Measurements from ENCODE around the gene DHX58. TPM values are rescaled to one million over a fixed set of nuclear protein-coding genes. Genes with fewer than 3 reads are reported as not detected.

The DHX58 gene
- total RNA-seq, 4 donors from 2014 or later, result 3.9 to 10.4 (median 8.9) TPM

- Histone ChIP-seq H3K4me3 (no peak overlapping the region), H3K9me3 (no peaks in the 10 kb centered on the region), H3K4me1 (peaks cover 0 to 5% (median 0%) of the 10 kb centered on the region in 3 donors), H3K27ac (no peak overlapping the region), H3K36me3 (no peaks in the 10 kb centered on the region), H3K27me3 (peaks cover 0 to 40% (median 0%) of the 10 kb centered on the region in 4 donors)
- WGBS, 2 donors, result no CpG with 5 or more reads among the region's 7 CpGs
- TF ChIP-seq POLR2A (IDR thresholded peaks at IDR 0.05), result no peak
- TF ChIP-seq CTCF (IDR thresholded peaks at IDR 0.05), result no peak
- no peak for DNase-seq
- intact Hi-C loops (cut with DNase I), result no loop called here
These were observed 54.5 kb downstream of the DHX58 start for GRCh38 chr17:42058063-42058462.

GRCh38 chr17:42056635-42057034 is 55.9 kb downstream of the DHX58 start:
- Histone ChIP-seq H3K9me3 (no peaks in the 10 kb centered on the region), H3K4me1 (peaks cover 0 to 5% (median 0%) of the 10 kb centered on the region in 3 donors), H3K27me3 (peaks cover 0 to 53% (median 0%) of the 10 kb centered on the region in 4 donors), H3K27ac (no peak overlapping the region), H3K36me3 (no peaks in the 10 kb centered on the region), H3K4me3 (no peak overlapping the region)
- WGBS, 2 donors, result 49 to 58% methylated on average over 3 of the region's 3 CpGs
- intact Hi-C loops (cut with DNase I), result no loop called here
- TF ChIP-seq POLR2A (IDR thresholded peaks at IDR 0.05), result no peak
- DNase-seq, result no peak

DNA sequence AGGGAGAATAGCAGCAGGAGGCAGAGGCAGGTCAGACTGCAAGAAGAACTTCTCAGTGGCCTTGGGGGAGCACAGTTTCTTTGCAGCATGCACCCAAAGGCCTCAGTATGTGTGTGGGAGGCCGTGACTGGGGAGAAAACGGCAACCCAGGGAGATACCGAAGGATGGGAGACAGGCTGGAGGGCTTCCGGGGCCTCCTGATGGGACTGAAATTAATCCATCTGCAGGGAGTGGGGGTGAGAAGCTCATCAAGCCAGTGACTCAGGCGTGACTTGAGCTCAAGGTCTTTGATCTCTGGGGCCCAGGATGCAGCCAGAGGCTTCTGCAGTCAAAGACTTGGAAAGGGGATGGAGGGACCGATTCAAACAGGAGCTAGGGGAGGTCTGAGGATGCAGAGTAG is 57.0 kb downstream of the DHX58 start:
- Histone ChIP-seq H3K4me3 (no peak overlapping the region), H3K36me3 (no peaks in the 10 kb centered on the region), H3K27me3 (peaks cover 0 to 56% (median 0%) of the 10 kb centered on the region in 4 donors), H3K4me1 (peaks cover 5 to 10% (median 7%) of the 10 kb centered on the region in 3 donors), H3K9me3 (no peaks in the 10 kb centered on the region), H3K27ac (no peak overlapping the region)
- no peak for TF ChIP-seq POLR2A (IDR thresholded peaks at IDR 0.05)
- TF ChIP-seq CTCF (IDR thresholded peaks at IDR 0.05), result no peak
- intact Hi-C loops (cut with DNase I), result no loop called here
- 43 to 82% methylated on average over 4 to 6 of the region's 6 CpGs for WGBS, 2 donors
- DNase-seq, result no peak

- Histone ChIP-seq H3K4me1 (peaks cover 5 to 11% (median 11%) of the 10 kb centered on the region in 3 donors), H3K27ac (no peak overlapping the region), H3K36me3 (no peaks in the 10 kb centered on the region), H3K9me3 (no peaks in the 10 kb centered on the region), H3K27me3 (peaks cover 0 to 56% (median 0%) of the 10 kb centered on the region in 4 donors), H3K4me3 (no peak overlapping the region)
- 29 to 48% methylated on average over 3 of the region's 3 CpGs for WGBS, 2 donors
- no peak for DNase-seq
- TF ChIP-seq CTCF (IDR thresholded peaks at IDR 0.05) (no peak), POLR2A (IDR thresholded peaks at IDR 0.05) (no peak)
- intact Hi-C loops (cut with DNase I), result no loop called here
These were observed 57.5 kb downstream of the DHX58 start for GRCh38 chr17:42055027-42055426.

DNA sequence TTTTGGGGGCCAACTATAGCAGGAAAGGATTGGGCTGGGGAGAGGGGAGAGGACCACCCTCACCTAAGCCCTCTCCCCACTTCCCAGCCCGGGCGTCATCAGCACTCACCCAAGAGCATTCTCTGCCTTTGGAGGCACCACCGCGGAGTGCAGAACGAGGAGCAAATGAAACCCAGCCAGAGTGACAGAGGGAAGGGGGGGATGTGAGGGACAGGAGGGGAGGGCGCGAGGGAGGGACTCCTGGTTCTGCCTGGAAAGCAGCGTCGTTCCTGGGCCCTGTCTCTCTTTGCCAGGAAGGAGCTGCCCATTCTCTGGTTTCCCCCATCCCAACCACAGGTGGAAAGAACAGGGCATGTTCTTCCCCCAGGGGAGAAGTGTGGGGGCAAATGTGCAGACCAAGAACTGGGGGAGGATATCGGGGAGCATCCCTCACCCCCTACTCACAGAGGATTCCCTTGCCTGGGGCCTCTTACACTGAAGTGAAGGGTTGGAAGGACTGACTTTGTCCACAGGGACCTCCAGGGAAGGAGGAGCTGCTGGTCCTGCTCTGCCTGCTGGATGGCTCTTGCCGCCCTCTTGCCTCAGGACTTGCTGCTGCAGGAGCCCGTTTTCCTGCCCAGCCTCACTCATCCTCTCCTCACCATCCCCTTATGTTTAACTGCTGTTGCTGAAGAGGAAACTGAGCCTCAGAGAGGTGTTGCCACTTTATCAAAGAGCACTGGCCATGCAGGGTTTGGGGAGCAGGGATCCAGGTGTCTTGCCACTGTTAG is 58.6 kb downstream of the DHX58 start:
- Histone ChIP-seq H3K9me3 (no peaks in the 10 kb centered on the region), H3K36me3 (no peaks in the 10 kb centered on the region), H3K4me3 (no peak overlapping the region), H3K27me3 (peaks cover 0 to 56% (median 0%) of the 10 kb centered on the region in 4 donors), H3K4me1 (peaks cover 5 to 20% (median 12%) of the 10 kb centered on the region in 3 donors), H3K27ac (no peak overlapping the region)
- no peak for DNase-seq
- intact Hi-C loops (cut with DNase I), result no loop called here
- 41 to 57% methylated on average over 6 to 8 of the region's 12 CpGs for WGBS, 2 donors
- TF ChIP-seq CTCF (IDR thresholded peaks at IDR 0.05) (no peak), POLR2A (IDR thresholded peaks at IDR 0.05) (no peak)

All from esophagus squamous epithelium (tissue), 5 donors.